ENCODE data around the gene GLUD2.

DNA sequence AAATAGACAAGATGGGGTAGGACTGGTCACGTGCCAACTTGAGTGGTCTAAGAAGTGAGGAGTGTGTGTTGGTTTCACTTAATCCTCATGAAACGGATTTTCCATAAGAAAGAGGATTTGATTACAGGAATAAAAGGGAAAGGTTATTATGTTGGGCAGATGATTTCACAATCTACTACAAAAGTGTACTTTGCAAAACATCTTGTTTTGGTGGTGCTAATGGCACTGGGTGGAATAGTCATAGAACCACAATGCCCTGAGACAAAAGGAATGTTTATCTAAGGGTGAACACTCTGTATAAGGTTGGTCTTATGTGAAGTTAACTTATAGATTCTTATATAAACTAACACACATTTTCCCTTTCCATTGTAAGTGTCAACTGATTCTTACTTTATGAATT lies 45.6 kb downstream of the GLUD2 start:
- TF ChIP-seq CTCF (IDR thresholded peaks at IDR 0.05) (no peak), POLR2A (IDR thresholded peaks at IDR 0.05) (no peak)
